HepG2 (cell line): ENCODE measurements around the gene MEGF11. TPM values are rescaled to one million over a fixed set of nuclear protein-coding genes. Genes with fewer than 3 reads are reported as not detected.

Experiments
- ATAC-seq: fragments of 200-7000 bp; cut with Tn5 transposase; 3 replicates; pipeline ENCODE4 v1.9.1; 2020; ENCODE audit warnings: mild to moderate bottlenecking, moderate library complexity
- BruUV-seq: library from RNA; stranded (reverse); fragments of 400-500 nt; replicated peaks from 2 replicates; lab custom pipeline; 2021; lab: Mats Ljungman, UMichigan
- CTCF ChIA-PET: fragments of 300-600 bp; formaldehyde crosslinking; extraction: SDS; loops from one replicate; lab custom pipeline; 2021; ENCODE audit warnings: low total read pairs, inconsistent platforms, low intra/inter-chr PET ratio; lab: Yijun Ruan, JAX
- POLR2A ChIA-PET: fragments of 350-600 bp; sonication (Branson Sonifier 250); formaldehyde crosslinking; loops from one replicate; lab custom pipeline; 2020; ENCODE audit warnings: antibody characterized with exemption, inconsistent platforms; lab: Yijun Ruan, JAX
- DNase-seq: peaks from one replicate; pipeline ENCODE4 v3.0.0-alpha.2; 2015; ENCODE audit warnings: low spot score
- FAIRE-seq: peaks from 3 replicates; lab custom pipeline; 2011; peaks lifted over from hg19 to GRCh38; lab: Jason Lieb, UNC
- H2AFZ ChIP-seq: one replicate; pipeline ENCODE4 v1.6.1; 2011; ENCODE audit warnings: low read length, inconsistent platforms
- H3K27ac ChIP-seq: fragments of 300-600 bp; 3 replicates; pipeline ENCODE4 v1.8.0; 2011; ENCODE audit warnings: mixed run types, mild to moderate bottlenecking, mixed read lengths, low read length, inconsistent platforms; ENCODE audit not compliant: insufficient read depth; ENCODE audit errors: extremely low read length
- H3K27me3 ChIP-seq, 2 experiments: fragments of 200-600 bp in 1 of 2; 2 replicates in 1 of 2; 3 replicates in 1 of 2; pipeline versions ENCODE4 v1.6.0 to v1.8.0; 2011; ENCODE audit warnings: low read length in 2 of 2, mild to moderate bottlenecking in 2 of 2, moderate library complexity in 2 of 2, inconsistent platforms in 1 of 2; ENCODE audit not compliant: insufficient read depth in 2 of 2, control insufficient read depth in 1 of 2
- H3K36me3 ChIP-seq, 2 experiments: fragments of 200-600 bp in 1 of 2; replicated peaks in 1 of 2; 2 replicates in 1 of 2; 3 replicates in 1 of 2; pipeline versions ENCODE4 v1.5.1 to v1.8.0; 2011; ENCODE audit warnings: low read length in 2 of 2, inconsistent platforms in 1 of 2; ENCODE audit not compliant: insufficient read depth in 2 of 2, control insufficient read depth in 1 of 2
- H3K4me1 ChIP-seq: 2 replicates; pipeline ENCODE4 v1.5.1; 2012; ENCODE audit warnings: low read length, inconsistent platforms; ENCODE audit not compliant: insufficient read depth
- H3K4me2 ChIP-seq: 2 replicates; pipeline ENCODE4 v1.6.0; 2011; ENCODE audit warnings: low read depth, low read length, inconsistent platforms
- H3K4me3 ChIP-seq, 3 experiments: fragments of 200-600 bp in 1 of 3; sonication (generic), shearing (Covaris generic) in 1 of 3; replicated peaks in 1 of 3; 2 replicates each; pipeline ENCODE4 v1.5.1; 2011 to 2016; ENCODE audit warnings: low read length in 3 of 3, inconsistent platforms in 2 of 3, low read depth in 2 of 3, mild to moderate bottlenecking in 2 of 3, control low read depth in 1 of 3, mixed read lengths in 1 of 3; ENCODE audit not compliant: insufficient read depth in 1 of 3
- H3K79me2 ChIP-seq: one replicate; pipeline ENCODE4 v1.6.1; 2011; ENCODE audit warnings: low read length, inconsistent platforms; ENCODE audit not compliant: insufficient read depth
- H3K9ac ChIP-seq: 2 replicates; pipeline ENCODE4 v1.6.0; 2011; ENCODE audit warnings: mild to moderate bottlenecking, low read depth, low read length, inconsistent platforms; ENCODE audit not compliant: insufficient read depth
- H3K9me3 ChIP-seq: 2 replicates; pipeline ENCODE4 v1.5.1; 2012; ENCODE audit warnings: mild to moderate bottlenecking, low read length
- H4K20me1 ChIP-seq: 2 replicates; pipeline ENCODE4 v1.6.0; 2011; ENCODE audit warnings: inconsistent platforms, mild to moderate bottlenecking, low read length, moderate library complexity; ENCODE audit not compliant: insufficient read depth
- AGO2 ChIP-seq: fragments of 200-400 bp; formaldehyde crosslinking; optimal IDR thresholded peaks from 2 replicates; pipeline ENCODE3; 2017; ENCODE audit warnings: mild to moderate bottlenecking, low read depth, low read length, moderate library complexity
- CBX1 ChIP-seq: IDR thresholded peaks from one replicate; pipeline ENCODE4 v1.6.1; 2016; ENCODE audit warnings: antibody characterized with exemption, low read depth
- CEBPB ChIP-seq: IDR thresholded peaks from 2 replicates; pipeline ENCODE4 v1.6.1; 2011; ENCODE audit warnings: low read depth, low read length, improper control_type of control experiment, borderline replicate concordance
- NCOA5 ChIP-seq: sonication (generic); formaldehyde crosslinking; IDR thresholded peaks from 2 replicates; pipeline ENCODE4 v1.4.0; 2020; ENCODE audit warnings: missing genetic modification reagents
- PITX1 ChIP-seq: sonication (generic); formaldehyde crosslinking; IDR thresholded peaks from 2 replicates; pipeline ENCODE4 v1.5.1; 2020; ENCODE audit warnings: mild to moderate bottlenecking, missing genetic modification reagents
- PLRG1 ChIP-seq: fragments of 450-650 bp; conservative IDR thresholded peaks from 2 replicates; pipeline ENCODE4 v1.6.1; 2016
- POLR2AphosphoS2 ChIP-seq: IDR thresholded peaks from 2 replicates; pipeline ENCODE4 v1.6.1; 2011; ENCODE audit warnings: low read depth, low read length, improper control_type of control experiment
- POLR2AphosphoS5 ChIP-seq: IDR thresholded peaks from 2 replicates; pipeline ENCODE4 v1.6.1; 2012; ENCODE audit warnings: low read depth, low read length
- SP2 ChIP-seq: sonication (generic); formaldehyde crosslinking; IDR thresholded peaks from 2 replicates; pipeline ENCODE4 v1.5.1; 2020; ENCODE audit warnings: mild to moderate bottlenecking, missing genetic modification reagents
- ZC3H4 ChIP-seq: sonication (generic); formaldehyde crosslinking; IDR thresholded peaks from 2 replicates; pipeline ENCODE4 v1.4.0; 2020; ENCODE audit warnings: missing genetic modification reagents, borderline replicate concordance
- ZNF180 ChIP-seq: sonication (generic); formaldehyde crosslinking; IDR thresholded peaks from 2 replicates; pipeline ENCODE4 v1.4.0; 2020; ENCODE audit warnings: low read depth, missing genetic modification reagents, borderline replicate concordance
- ZNF224 ChIP-seq: sonication (generic); formaldehyde crosslinking; IDR thresholded peaks from 2 replicates; pipeline ENCODE4 v1.5.0; 2020; ENCODE audit warnings: mild to moderate bottlenecking, missing genetic modification reagents
- ZNF367 ChIP-seq: sonication (generic); formaldehyde crosslinking; IDR thresholded peaks from 2 replicates; pipeline ENCODE4 v1.4.0; 2020; ENCODE audit warnings: missing genetic modification reagents, borderline replicate concordance
- ZNF546 ChIP-seq: sonication (generic); formaldehyde crosslinking; conservative IDR thresholded peaks from 2 replicates; pipeline ENCODE4 v1.8.1; 2023; ENCODE audit warnings: mild to moderate bottlenecking, missing genetic modification reagents
- WGBS: methylation state at CpG from one replicate; pipeline ENCODE4 v1.1.6; 2017; ENCODE audit warnings: low lambda C conversion rate; 5-methylcytosine and 5-hydroxymethylcytosine counted together
- in situ Hi-C: cut with HindIII; loops from 2 replicates; pipeline ENCODE4 v1.10.0; 2017; ENCODE audit warnings: low pct_unique_long_range_greater_than_20kb; ENCODE audit not compliant: extremely low pct_ligation_motif_present
- intact Hi-C: fragments of 100-400 bp; cut with micrococcal nuclease; formaldehyde crosslinking; loops from one replicate; pipeline ENCODE4 v1.10.0; 2022; ENCODE audit not compliant: unreplicated experiment
- polyA plus RNA-seq, 8 experiments: library from polyadenylated mRNA; depleted of rRNA in 3 of 8; stranded (reverse) in 7 of 8; unstranded in 1 of 8; fragments of >200 nt; fragmentation: Illumina TruSeq in 4 of 8; extraction: Trizol in 4 of 8; gene quantifications; 2 replicates each; pipeline versions ENCODE4 v1.2.1 to v1.2.3, GENCODE V29; 2011 to 2016; ENCODE audit warnings: low read depth in 4 of 8, missing spikeins in 1 of 8, mixed read lengths in 1 of 8; ENCODE audit not compliant: insufficient read depth in 1 of 8
- total RNA-seq, 5 experiments: library from RNA; depleted of rRNA; stranded (reverse); fragments of >200 nt; fragmentation: Illumina TruSeq; extraction: Trizol; gene quantifications; 2 replicates each; pipeline ENCODE4 v1.2.3, GENCODE V29; 2016; ENCODE audit warnings: low read depth in 1 of 5
- TF ChIP-seq, protein P1 (sequence below): sonication (generic); formaldehyde crosslinking; IDR thresholded peaks from 2 replicates; pipeline ENCODE4 v1.5.0; 2020; ENCODE audit warnings: missing genetic modification reagents, mild to moderate bottlenecking, borderline replicate concordance
- TF ChIP-seq, protein P2 (sequence below): sonication (generic); formaldehyde crosslinking; IDR thresholded peaks from 2 replicates; pipeline ENCODE4 v1.4.0; 2020; ENCODE audit warnings: low read depth, missing genetic modification reagents

The MEGF11 gene
- total and polyA plus RNA-seq, 2 of the 13 experiments (the other 11 are each of a cell fraction or from before 2014, with no cell fraction given), result not detected

DNA sequence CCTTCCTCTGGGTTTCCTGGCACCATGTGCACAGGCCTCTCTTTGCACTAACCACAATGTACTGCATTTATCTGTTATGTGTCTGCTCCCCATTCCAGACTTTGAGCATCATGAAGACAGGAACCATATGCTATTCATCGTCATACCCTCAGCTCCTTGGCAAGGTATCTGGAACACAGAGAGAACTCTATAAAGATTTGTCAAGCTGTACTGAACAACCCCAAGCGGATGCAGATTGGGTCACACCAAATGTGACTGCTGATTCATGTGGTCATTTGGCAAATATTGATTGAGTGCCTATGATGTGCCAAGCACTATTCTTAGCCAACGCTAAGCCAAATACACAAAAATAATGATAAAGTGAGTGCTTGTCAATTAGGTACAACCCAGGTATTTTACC lies 7.5 kb upstream of the MEGF11 start:
- TF ChIP-seq PLRG1 (no peak), SP2 (no peak), NCOA5 (no peak), ZC3H4 (CRISPR knock-in tag) (no peak), ZNF180 (no peak), CBX1 (no peak), ZNF224 (no peak), ZNF546 (CRISPR knock-in tag) (no peak), POLR2AphosphoS5 (no peak), PITX1 (CRISPR knock-in tag) (no peak), ZNF367 (CRISPR knock-in tag) (no peak), AGO2 (no peak), CEBPB (no peak), POLR2AphosphoS2 (no peak)
- TF ChIP-seq, protein P1, sequence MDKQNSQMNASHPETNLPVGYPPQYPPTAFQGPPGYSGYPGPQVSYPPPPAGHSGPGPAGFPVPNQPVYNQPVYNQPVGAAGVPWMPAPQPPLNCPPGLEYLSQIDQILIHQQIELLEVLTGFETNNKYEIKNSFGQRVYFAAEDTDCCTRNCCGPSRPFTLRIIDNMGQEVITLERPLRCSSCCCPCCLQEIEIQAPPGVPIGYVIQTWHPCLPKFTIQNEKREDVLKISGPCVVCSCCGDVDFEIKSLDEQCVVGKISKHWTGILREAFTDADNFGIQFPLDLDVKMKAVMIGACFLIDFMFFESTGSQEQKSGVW (CRISPR knock-in tag), result no peak
- TF ChIP-seq, protein P2, sequence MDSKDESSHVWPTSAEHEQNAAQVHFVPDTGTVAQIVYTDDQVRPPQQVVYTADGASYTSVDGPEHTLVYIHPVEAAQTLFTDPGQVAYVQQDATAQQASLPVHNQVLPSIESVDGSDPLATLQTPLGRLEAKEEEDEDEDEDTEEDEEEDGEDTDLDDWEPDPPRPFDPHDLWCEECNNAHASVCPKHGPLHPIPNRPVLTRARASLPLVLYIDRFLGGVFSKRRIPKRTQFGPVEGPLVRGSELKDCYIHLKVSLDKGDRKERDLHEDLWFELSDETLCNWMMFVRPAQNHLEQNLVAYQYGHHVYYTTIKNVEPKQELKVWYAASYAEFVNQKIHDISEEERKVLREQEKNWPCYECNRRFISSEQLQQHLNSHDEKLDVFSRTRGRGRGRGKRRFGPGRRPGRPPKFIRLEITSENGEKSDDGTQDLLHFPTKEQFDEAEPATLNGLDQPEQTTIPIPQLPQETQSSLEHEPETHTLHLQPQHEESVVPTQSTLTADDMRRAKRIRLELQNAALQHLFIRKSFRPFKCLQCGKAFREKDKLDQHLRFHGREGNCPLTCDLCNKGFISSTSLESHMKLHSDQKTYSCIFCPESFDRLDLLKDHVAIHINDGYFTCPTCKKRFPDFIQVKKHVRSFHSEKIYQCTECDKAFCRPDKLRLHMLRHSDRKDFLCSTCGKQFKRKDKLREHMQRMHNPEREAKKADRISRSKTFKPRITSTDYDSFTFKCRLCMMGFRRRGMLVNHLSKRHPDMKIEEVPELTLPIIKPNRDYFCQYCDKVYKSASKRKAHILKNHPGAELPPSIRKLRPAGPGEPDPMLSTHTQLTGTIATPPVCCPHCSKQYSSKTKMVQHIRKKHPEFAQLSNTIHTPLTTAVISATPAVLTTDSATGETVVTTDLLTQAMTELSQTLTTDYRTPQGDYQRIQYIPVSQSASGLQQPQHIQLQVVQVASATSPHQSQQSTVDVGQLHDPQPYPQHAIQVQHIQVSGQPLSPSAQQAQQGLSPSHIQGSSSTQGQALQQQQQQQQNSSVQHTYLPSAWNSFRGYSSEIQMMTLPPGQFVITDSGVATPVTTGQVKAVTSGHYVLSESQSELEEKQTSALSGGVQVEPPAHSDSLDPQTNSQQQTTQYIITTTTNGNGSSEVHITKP (CRISPR knock-in tag), result no peak
- no peaks in the 10 kb centered on the region for H3K36me3 ChIP-seq
- in situ Hi-C loops, result no loop called here
- H3K79me2 ChIP-seq, result no peaks in the 10 kb centered on the region
- ATAC-seq (no peak), DNase-seq (no peak), FAIRE-seq (no peak)
- no peak overlapping the region for H3K4me2 ChIP-seq
- H3K4me1 ChIP-seq, result no peaks in the 10 kb centered on the region
- H2AFZ ChIP-seq, result no peak overlapping the region
- no peak overlapping the region for H3K27ac ChIP-seq
- H3K9me3 ChIP-seq, result no peaks in the 10 kb centered on the region
- H3K27me3 ChIP-seq, result peaks cover 3 to 35% of the 10 kb centered on the region in 2 experiments; a peak in 4 of 5 replicates
- 2% methylated on average over 3 of the region's 3 CpGs for WGBS
- CTCF ChIA-PET, result no interaction called here
- BruUV-seq, result no TSS peak
- POLR2A ChIA-PET, result no interaction called here
- H3K4me3 ChIP-seq, result no peak overlapping the region
- H4K20me1 ChIP-seq, result no peaks in the 10 kb centered on the region; the same call in 1 of the 2 replicates
- intact Hi-C loops, result no loop called here
- H3K9ac ChIP-seq, result no peak overlapping the region
